Mesendoderm (in vitro differentiated cells): Measurements from ENCODE around the gene TAF11L13. TPM values are rescaled to one million over a fixed set of nuclear protein-coding genes. Genes with fewer than 3 reads are reported as not detected.

Experiments
- small RNA-seq: library from polyadenylated mRNA; stranded (forward); fragments of <200 nt; extraction: miRNeasy Mini kit (QIAGEN cat#:217004); gene quantifications from one replicate; pipeline ENCODE3, GENCODE V24; 2013; ENCODE audit not compliant: insufficient read depth

The TAF11L13 gene

Small RNA genes lying within 50 kb of the gene (small RNA-seq; reads per million reads assigned to genes)
- not detected for gene AC233724.1
- not detected for gene AC233724.12
- gene AC233724.2, result not detected
- not detected for gene AC233724.3
- not detected for gene AC233724.4
- not detected for gene AC233724.6
- not detected for gene AC233724.7
